Lung (tissue), 12 donors: ENCODE data around the gene TANGO6. TPM values are rescaled to one million over a fixed set of nuclear protein-coding genes. Genes with fewer than 3 reads are reported as not detected.

Experiments used
- ATAC-seq: fragments of 200-7000 bp; cut with Tn5 transposase; one replicate; pipeline ENCODE4 v1.9.1; 2020; ENCODE audit warnings: moderate number of reproducible peaks; ENCODE audit not compliant: insufficient read depth, low FRiP score
- DNase-seq, 3 donors: peaks; one replicate each; pipeline ENCODE4 v3.0.0-alpha.2; 2013 to 2017
- H3K27ac ChIP-seq, 2 donors: one replicate each; pipeline ENCODE4 v1.5.1; 2013; ENCODE audit warnings: mild to moderate bottlenecking in 2 of 2, moderate library complexity in 2 of 2, control low read depth in 1 of 2, inconsistent platforms in 1 of 2, low read depth in 1 of 2, low read length in 1 of 2
- H3K27me3 ChIP-seq, 3 donors: one replicate each; pipeline ENCODE4 v1.5.1; 2013; ENCODE audit warnings: low read length in 2 of 3; ENCODE audit not compliant: control insufficient read depth in 3 of 3, insufficient read depth in 3 of 3
- H3K36me3 ChIP-seq, 4 donors: one replicate each; pipeline ENCODE4 v1.5.1; 2013; ENCODE audit warnings: low read length in 4 of 4, mild to moderate bottlenecking in 1 of 4, moderate library complexity in 1 of 4; ENCODE audit not compliant: control insufficient read depth in 4 of 4, insufficient read depth in 4 of 4
- H3K4me1 ChIP-seq, 5 donors: one replicate each; pipeline ENCODE4 v1.5.1; 2013; ENCODE audit warnings: low read length in 5 of 5, mild to moderate bottlenecking in 2 of 5, moderate library complexity in 1 of 5; ENCODE audit not compliant: control insufficient read depth in 5 of 5, insufficient read depth in 5 of 5
- H3K4me3 ChIP-seq: one replicate; pipeline ENCODE4 v1.5.1; 2013; ENCODE audit warnings: mild to moderate bottlenecking, control low read depth, moderate library complexity
- H3K9ac ChIP-seq, 2 donors: one replicate each; pipeline ENCODE4 v1.5.1; 2013; ENCODE audit warnings: low read length in 2 of 2, control low read depth in 1 of 2; ENCODE audit not compliant: insufficient read depth in 1 of 2
- H3K9me3 ChIP-seq, 4 donors: one replicate each; pipeline ENCODE4 v1.5.1; 2013; ENCODE audit warnings: low read length in 3 of 4, mild to moderate bottlenecking in 1 of 4, moderate library complexity in 1 of 4; ENCODE audit not compliant: control insufficient read depth in 4 of 4, insufficient read depth in 3 of 4
- WGBS, 2 donors: extraction: QIAGEN DNeasy Blood & Tissue Kit; methylation state at CpG; one replicate each; pipeline ENCODE4 v1.1.7; 2013; 5-methylcytosine and 5-hydroxymethylcytosine counted together
- polyA plus RNA-seq, 2 donors: library from polyadenylated mRNA; stranded (reverse); fragments of 200-250 nt; gene quantifications; one replicate each; pipeline ENCODE4 v1.2.1, GENCODE V29; 2013
- total RNA-seq, 2 donors: library from RNA; depleted of rRNA in 1 of 2; stranded (reverse); fragments of >200 nt in 1 of 2; gene quantifications; one replicate each; pipeline ENCODE4 v1.2.1, GENCODE V29; 2014 to 2021
- TF ChIP-seq, protein P1 (sequence below): IDR thresholded peaks from 2 replicates; pipeline ENCODE4 v1.5.1; 2012; ENCODE audit warnings: mild to moderate bottlenecking; ENCODE audit errors: control extremely low read depth, extremely low read depth
- donor health status: control.
- donor health status: control.
- donor health status: Bipolar disorder and iron deficiency.
- donor health status: healthy.
- donor health status: DM: yes; HTN: yes; CAD: no.

TANGO6 gene
- total and polyA plus RNA-seq, 4 donors: 2.3 to 19.3 (median 11.9) TPM

DNA sequence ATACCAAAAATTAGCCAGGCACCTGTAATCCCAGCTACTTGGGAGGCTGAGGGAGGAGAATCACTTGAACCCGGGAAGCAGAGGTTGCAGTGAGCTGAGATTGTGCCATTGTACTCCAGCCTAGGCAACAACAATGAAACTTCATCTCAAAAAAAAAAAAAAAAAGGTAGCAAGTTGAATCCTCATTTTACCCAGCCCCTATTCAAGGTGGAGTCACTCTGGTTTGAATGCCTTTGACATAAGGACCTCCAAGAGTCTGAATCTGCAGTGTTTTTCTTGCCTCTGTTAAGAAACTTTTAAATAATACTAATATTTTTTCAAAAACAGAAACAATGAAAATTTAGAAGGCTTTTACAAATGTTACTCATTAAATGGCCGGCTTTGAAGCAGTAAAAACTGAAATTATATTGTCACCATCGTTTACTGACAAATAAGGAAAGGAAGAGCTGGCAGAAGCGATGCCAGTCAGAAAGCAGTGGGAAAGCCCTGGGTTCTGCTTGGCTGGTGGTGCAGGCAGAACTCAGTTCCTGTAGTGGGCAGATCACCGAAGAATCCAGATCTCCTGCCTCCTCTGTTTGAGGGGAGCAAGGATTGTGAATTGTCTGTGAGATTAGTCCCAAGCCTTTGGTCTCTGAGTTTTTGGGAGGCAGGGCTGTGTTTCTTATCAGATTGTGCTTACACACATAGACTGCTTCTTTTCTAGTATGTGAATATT is 162.5 kb downstream of the TANGO6 start:
- DNase-seq (no peak), ATAC-seq (no peak)
- 91 to 92% methylated on average over 5 of the region's 5 CpGs for WGBS, 2 donors
- no peaks in the 10 kb centered on the region for H3K36me3 ChIP-seq
- no peaks in the 10 kb centered on the region for H3K4me1 ChIP-seq
- no peaks in the 10 kb centered on the region for H3K27me3 ChIP-seq
- no peak overlapping the region for H3K27ac ChIP-seq
- H3K9me3 ChIP-seq: peaks cover 0 to 7% (median 0%) of the 10 kb centered on the region in 4 donors
- TF ChIP-seq, protein P1, sequence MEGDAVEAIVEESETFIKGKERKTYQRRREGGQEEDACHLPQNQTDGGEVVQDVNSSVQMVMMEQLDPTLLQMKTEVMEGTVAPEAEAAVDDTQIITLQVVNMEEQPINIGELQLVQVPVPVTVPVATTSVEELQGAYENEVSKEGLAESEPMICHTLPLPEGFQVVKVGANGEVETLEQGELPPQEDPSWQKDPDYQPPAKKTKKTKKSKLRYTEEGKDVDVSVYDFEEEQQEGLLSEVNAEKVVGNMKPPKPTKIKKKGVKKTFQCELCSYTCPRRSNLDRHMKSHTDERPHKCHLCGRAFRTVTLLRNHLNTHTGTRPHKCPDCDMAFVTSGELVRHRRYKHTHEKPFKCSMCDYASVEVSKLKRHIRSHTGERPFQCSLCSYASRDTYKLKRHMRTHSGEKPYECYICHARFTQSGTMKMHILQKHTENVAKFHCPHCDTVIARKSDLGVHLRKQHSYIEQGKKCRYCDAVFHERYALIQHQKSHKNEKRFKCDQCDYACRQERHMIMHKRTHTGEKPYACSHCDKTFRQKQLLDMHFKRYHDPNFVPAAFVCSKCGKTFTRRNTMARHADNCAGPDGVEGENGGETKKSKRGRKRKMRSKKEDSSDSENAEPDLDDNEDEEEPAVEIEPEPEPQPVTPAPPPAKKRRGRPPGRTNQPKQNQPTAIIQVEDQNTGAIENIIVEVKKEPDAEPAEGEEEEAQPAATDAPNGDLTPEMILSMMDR: no peak
- no peak overlapping the region for H3K4me3 ChIP-seq
- H3K9ac ChIP-seq: no peak overlapping the region

DNA sequence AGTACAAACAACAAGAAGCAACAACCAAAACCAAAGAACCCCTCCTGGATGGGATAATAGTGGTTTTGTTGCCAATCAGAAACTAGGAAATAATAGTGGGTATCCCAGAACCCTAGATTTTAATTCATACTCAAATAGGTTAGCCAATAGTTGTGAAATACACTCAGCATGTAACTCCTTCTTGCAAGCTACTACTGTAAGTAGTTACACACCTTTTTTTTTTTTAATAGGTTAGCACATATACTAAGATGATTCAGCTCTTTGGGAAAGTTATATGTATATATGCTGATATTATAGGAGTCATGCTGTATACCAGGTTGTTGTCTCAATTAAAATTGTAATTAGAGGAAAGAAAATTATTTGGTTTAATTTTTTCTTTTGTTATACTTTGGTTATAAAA is 169.6 kb downstream of the TANGO6 start:
- ATAC-seq (no peak), DNase-seq (no peak)
- Histone ChIP-seq H3K4me3 (no peak overlapping the region), H3K27me3 (no peaks in the 10 kb centered on the region), H3K4me1 (peaks cover 0 to 1% (median 0%) of the 10 kb centered on the region in 5 donors), H3K9ac (no peak overlapping the region), H3K27ac (no peak overlapping the region), H3K9me3 (no peaks in the 10 kb centered on the region), H3K36me3 (no peaks in the 10 kb centered on the region)
- TF ChIP-seq, protein P1: no peak

DNA sequence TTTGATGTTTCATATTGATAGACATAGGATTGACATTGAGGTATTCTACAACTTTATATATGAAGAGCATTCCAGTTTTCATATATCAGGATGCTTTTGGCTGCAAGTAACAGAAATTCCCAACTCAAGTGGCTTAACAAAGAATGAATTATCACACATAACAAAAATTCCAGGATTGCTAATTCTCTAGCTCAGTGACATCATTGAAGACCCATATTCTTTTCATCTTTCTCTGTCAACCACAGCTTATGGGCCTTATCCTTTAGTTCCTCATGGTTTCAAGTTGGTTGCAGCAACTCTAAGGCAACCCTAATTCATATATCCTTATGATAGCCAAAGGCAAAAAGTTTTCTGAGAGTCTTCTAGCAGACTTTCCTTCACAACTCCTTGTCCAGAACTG is 170.7 kb downstream of the TANGO6 start:
- Histone ChIP-seq H3K4me3 (no peak overlapping the region), H3K27me3 (no peaks in the 10 kb centered on the region), H3K36me3 (no peaks in the 10 kb centered on the region), H3K27ac (no peak overlapping the region), H3K9me3 (no peaks in the 10 kb centered on the region), H3K9ac (no peak overlapping the region), H3K4me1 (peaks cover 0 to 1% (median 0%) of the 10 kb centered on the region in 5 donors)
- TF ChIP-seq, protein P1: no peak
- ATAC-seq: no peak
- DNase-seq: no peak

DNA sequence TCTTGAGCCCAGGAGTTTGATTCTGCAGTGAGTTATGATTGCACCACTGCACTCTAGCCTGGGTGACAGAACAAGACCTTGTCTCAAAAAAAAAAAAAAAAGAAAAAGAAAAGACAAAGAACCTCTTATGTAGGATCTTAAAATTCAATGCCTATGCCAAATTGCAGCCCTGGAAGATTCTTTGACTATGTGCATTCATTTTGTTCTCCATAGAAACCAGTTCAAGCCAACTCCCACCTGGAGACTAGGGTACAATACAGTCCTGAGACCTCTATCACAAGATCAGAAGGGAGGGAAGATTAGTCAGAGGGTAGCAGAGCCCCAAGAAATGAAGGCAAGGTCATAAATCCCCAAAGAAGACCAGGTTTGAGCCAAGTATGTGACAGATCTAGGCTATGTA is 171.5 kb downstream of the TANGO6 start:
- Histone ChIP-seq H3K4me1 (peaks cover 0 to 1% (median 0%) of the 10 kb centered on the region in 5 donors), H3K36me3 (no peaks in the 10 kb centered on the region), H3K4me3 (no peak overlapping the region), H3K27me3 (no peaks in the 10 kb centered on the region), H3K27ac (no peak overlapping the region), H3K9me3 (no peaks in the 10 kb centered on the region), H3K9ac (no peak overlapping the region)
- ATAC-seq (no peak), DNase-seq (no peak)
- TF ChIP-seq, protein P1: no peak
